Panc1 (cell line): Measurements from ENCODE around the gene DBNDD2. TPM values are rescaled to one million over a fixed set of nuclear protein-coding genes. Genes with fewer than 3 reads are reported as not detected.

Experiments used
- ATAC-seq: fragments of 200-7000 bp; cut with Tn5 transposase; 2 replicates; pipeline ENCODE4 v1.9.1; 2020; ENCODE audit warnings: mild to moderate bottlenecking, moderate library complexity
- BruUV-seq: library from RNA; stranded (reverse); fragments of 400-500 nt; replicated peaks from 2 replicates; lab custom pipeline; 2021; lab: Mats Ljungman, UMichigan
- CTCF ChIA-PET: fragments of 300-600 bp; sonication (Branson Sonifier 250); formaldehyde crosslinking; loops from one replicate; lab custom pipeline; 2022; ENCODE audit warnings: antibody characterized with exemption; lab: Charles Lee
- POLR2A ChIA-PET: fragments of 300-600 bp; sonication (Branson Sonifier 250); formaldehyde crosslinking; loops from one replicate; lab custom pipeline; 2022; ENCODE audit warnings: antibody characterized with exemption; lab: Charles Lee
- DNase-seq: peaks from one replicate; pipeline ENCODE4 v3.0.0-alpha.2; 2010; ENCODE audit warnings: low read depth, low spot score
- H3K27ac ChIP-seq: 2 replicates; pipeline ENCODE4 v1.5.1; 2011; ENCODE audit warnings: mild to moderate bottlenecking, low read length, inconsistent platforms
- H3K27me3 ChIP-seq: fragments of 200-500 bp; sonication (Bioruptor generic); 2 replicates; pipeline ENCODE4 v1.6.0; 2014; ENCODE audit warnings: low read length, inconsistent platforms; ENCODE audit not compliant: control insufficient read depth, insufficient read depth
- H3K36me3 ChIP-seq: fragments of 200-500 bp; sonication (Bioruptor generic); 2 replicates; pipeline ENCODE4 v1.5.1; 2014; ENCODE audit warnings: inconsistent platforms, mild to moderate bottlenecking, low read length, moderate library complexity; ENCODE audit not compliant: control insufficient read depth, insufficient read depth
- H3K4me1 ChIP-seq: 2 replicates; pipeline ENCODE4 v1.5.1; 2011; ENCODE audit warnings: inconsistent platforms, mild to moderate bottlenecking, low read length, moderate library complexity; ENCODE audit not compliant: control insufficient read depth, insufficient read depth
- H3K4me3 ChIP-seq, 2 experiments: 2 replicates each; pipeline ENCODE4 v1.5.1; 2011 to 2012; ENCODE audit warnings: low read depth in 2 of 2, low read length in 2 of 2, mild to moderate bottlenecking in 2 of 2, inconsistent platforms in 1 of 2, moderate library complexity in 1 of 2
- H3K9me3 ChIP-seq: fragments of 200-500 bp; sonication (Bioruptor generic); 2 replicates; pipeline ENCODE4 v1.5.1; 2014; ENCODE audit warnings: low read depth, mild to moderate bottlenecking, inconsistent platforms, low read length, moderate library complexity; ENCODE audit not compliant: control insufficient read depth, insufficient read depth
- CTCF ChIP-seq: fragments of 450-650 bp; IDR thresholded peaks from 2 replicates; pipeline ENCODE4 v1.5.1; 2017; ENCODE audit warnings: mild to moderate bottlenecking
- POLR2AphosphoS5 ChIP-seq: IDR thresholded peaks from 2 replicates; pipeline ENCODE4 v1.6.1; 2012; ENCODE audit warnings: mild to moderate bottlenecking, low read depth, low read length, moderate library complexity
- REST ChIP-seq, 2 experiments: IDR thresholded peaks; 2 replicates each; pipeline ENCODE4 v1.6.1; 2011 to 2012; ENCODE audit warnings: low read depth in 2 of 2, control low read depth in 1 of 2, low read length in 1 of 2, mild to moderate bottlenecking in 1 of 2, moderate library complexity in 1 of 2; ENCODE audit not compliant: insufficient read depth in 1 of 2
- SIN3A ChIP-seq: IDR thresholded peaks from 2 replicates; pipeline ENCODE4 v1.6.1; 2012; ENCODE audit warnings: low read depth, mild to moderate bottlenecking, low read length, moderate library complexity, borderline replicate concordance; ENCODE audit not compliant: insufficient read depth
- TCF7L2 ChIP-seq: IDR thresholded peaks from 2 replicates; pipeline ENCODE4 v1.6.1; 2011; ENCODE audit warnings: mild to moderate bottlenecking, low read depth, low read length, inconsistent platforms
- in situ Hi-C: cut with HindIII; loops from 2 replicates; pipeline ENCODE4 v1.10.0; 2016; ENCODE audit warnings: low sequenced_read_pairs, low pct_unique_long_range_greater_than_20kb
- intact Hi-C: fragments of 100-400 bp; cut with micrococcal nuclease; formaldehyde crosslinking; loops from one replicate; pipeline ENCODE4 v1.10.0; 2022; ENCODE audit not compliant: unreplicated experiment
- total RNA-seq: library from RNA; stranded (reverse); gene quantifications from one replicate; pipeline ENCODE4 v1.2.1, GENCODE V29; 2021; ENCODE audit not compliant: unreplicated experiment

The DBNDD2 gene
- total RNA-seq, 1 experiment from 2014 or later = 55.4 TPM

GRCh38 chr20:45410887-45411286 is 2.8 kb downstream of the DBNDD2 start:
- BruUV-seq = no TSS peak
- Histone ChIP-seq H3K36me3 (peaks cover 10% of the 10 kb centered on the region), H3K4me1 (no peaks in the 10 kb centered on the region; the same call in 1 of the 2 replicates), H3K27me3 (no peaks in the 10 kb centered on the region), H3K27ac (no peak overlapping the region), H3K4me3 (no peak overlapping the region), H3K9me3 (no peaks in the 10 kb centered on the region)
- intact Hi-C loops = no loop called here
- no peak for TF ChIP-seq POLR2AphosphoS5
- no peak for TF ChIP-seq CTCF
- TF ChIP-seq TCF7L2 = no peak
- no peak for TF ChIP-seq REST (IDR thresholded peaks at IDR 0.05; ENCODE audit: insufficient read depth in 1 of 2, low read depth in 2 of 2, low read length in 1 of 2)
- TF ChIP-seq SIN3A = no peak
- POLR2A ChIA-PET = interaction anchor here (0.7 kb wide), 1 partner anchor 88 kb away, joined by 3 read pairs; no protein-coding TSS in a partner anchor
- DNase-seq (no peak), ATAC-seq (no peak)
- CTCF ChIA-PET = no interaction called here
- in situ Hi-C loops = no loop called here

GRCh38 chr20:45412653-45413052 is 4.6 kb downstream of the DBNDD2 start:
- in situ Hi-C loops = no loop called here
- H3K4me3 ChIP-seq = no peak overlapping the region
- no peak overlapping the region for H3K27ac ChIP-seq
- no peaks in the 10 kb centered on the region for H3K9me3 ChIP-seq
- POLR2A ChIA-PET = no interaction called here
- TF ChIP-seq TCF7L2 (no peak), SIN3A (no peak), REST (IDR thresholded peaks at IDR 0.05; ENCODE audit: insufficient read depth in 1 of 2, low read depth in 2 of 2, low read length in 1 of 2) (no peak), POLR2AphosphoS5 (no peak), CTCF (no peak)
- CTCF ChIA-PET = interaction anchor here (0.7 kb wide), 1 partner anchor 1730 kb away, joined by 6 read pairs; no protein-coding TSS in a partner anchor
- intact Hi-C loops = no loop called here
- H3K27me3 ChIP-seq = no peaks in the 10 kb centered on the region
- DNase-seq (no peak), ATAC-seq (no peak)
- peaks cover 11% of the 10 kb centered on the region for H3K4me1 ChIP-seq
- BruUV-seq = no TSS peak
- H3K36me3 ChIP-seq = peaks cover 10% of the 10 kb centered on the region
